IMR-90 (cell line): ENCODE results near the gene SLC25A34. TPM values are rescaled to one million over a fixed set of nuclear protein-coding genes. Genes with fewer than 3 reads are reported as not detected.

ENCODE experiments used
- ATAC-seq: fragments of 200-7000 bp; cut with Tn5 transposase; 2 replicates; pipeline ENCODE4 v1.9.1; 2020; ENCODE audit warnings: low read depth, mild to moderate bottlenecking, moderate library complexity
- BruUV-seq: library from RNA; stranded (reverse); fragments of 400-500 nt; replicated peaks from 2 replicates; lab custom pipeline; 2021; lab: Mats Ljungman, UMichigan
- CTCF ChIA-PET: fragments of 300-600 bp; formaldehyde crosslinking; extraction: SDS; loops from one replicate; lab custom pipeline; 2021; ENCODE audit warnings: antibody characterized with exemption; lab: Yijun Ruan, JAX
- POLR2A ChIA-PET: fragments of 300-600 bp; sonication (Branson Sonifier 250); formaldehyde crosslinking; loops from one replicate; lab custom pipeline; 2022; ENCODE audit warnings: antibody characterized with exemption; ENCODE audit not compliant: unreplicated experiment; lab: Charles Lee
- DNase-seq: peaks from one replicate; pipeline ENCODE4 v3.0.0; 2013
- H2AFZ ChIP-seq: replicated peaks from 2 replicates; pipeline ENCODE3; 2013; ENCODE audit warnings: low read length, mild to moderate bottlenecking; ENCODE audit not compliant: poor library complexity
- H2AK5ac ChIP-seq: 2 replicates; pipeline ENCODE4 v1.6.1; 2013; ENCODE audit warnings: low read depth, low read length, inconsistent platforms
- H2AK9ac ChIP-seq: replicated peaks from 2 replicates; pipeline ENCODE3; 2013; ENCODE audit warnings: mild to moderate bottlenecking, low read depth, low read length, moderate library complexity; ENCODE audit not compliant: poor library complexity
- H2BK120ac ChIP-seq: 2 replicates; pipeline ENCODE4 v1.6.1; 2013; ENCODE audit warnings: low read depth, low read length, inconsistent platforms
- H2BK15ac ChIP-seq: 3 replicates; pipeline ENCODE4 v1.6.1; 2013; ENCODE audit warnings: low read depth, low read length, inconsistent platforms
- H2BK20ac ChIP-seq: 2 replicates; pipeline ENCODE4 v1.6.1; 2013; ENCODE audit warnings: low read depth, mild to moderate bottlenecking, inconsistent platforms, low read length, moderate library complexity
- H2BK5ac ChIP-seq: 2 replicates; pipeline ENCODE4 v1.6.1; 2013; ENCODE audit warnings: mild to moderate bottlenecking, low read depth, low read length, inconsistent platforms; ENCODE audit not compliant: poor library complexity, severe bottlenecking
- H3K14ac ChIP-seq: replicated peaks from 2 replicates; pipeline ENCODE4 v1.6.1; 2013; ENCODE audit warnings: low read depth, low read length, inconsistent platforms
- H3K18ac ChIP-seq: 2 replicates; pipeline ENCODE4 v1.6.1; 2013; ENCODE audit warnings: low read depth, low read length, control low read depth
- H3K23ac ChIP-seq: 2 replicates; pipeline ENCODE4 v1.6.1; 2013; ENCODE audit warnings: low read depth, low read length, inconsistent platforms
- H3K27ac ChIP-seq: 2 replicates; pipeline ENCODE4 v1.5.1; 2013; ENCODE audit warnings: mild to moderate bottlenecking, control low read depth, low read length; ENCODE audit not compliant: insufficient read depth
- H3K27me3 ChIP-seq: 2 replicates; pipeline ENCODE4 v1.6.1; 2013; ENCODE audit warnings: low read length; ENCODE audit not compliant: control insufficient read depth, insufficient read depth
- H3K36me3 ChIP-seq: 2 replicates; pipeline ENCODE4 v1.6.1; 2013; ENCODE audit warnings: low read length, mixed read lengths; ENCODE audit not compliant: control insufficient read depth, insufficient read depth
- H3K4ac ChIP-seq: 2 replicates; pipeline ENCODE4 v1.6.1; 2013; ENCODE audit warnings: low read depth, low read length, inconsistent platforms
- H3K4me1 ChIP-seq: 2 replicates; pipeline ENCODE4 v1.6.1; 2013; ENCODE audit warnings: low read length, mixed read lengths; ENCODE audit not compliant: control insufficient read depth, insufficient read depth
- H3K4me2 ChIP-seq: 2 replicates; pipeline ENCODE4 v1.6.1; 2013; ENCODE audit warnings: low read depth, mild to moderate bottlenecking, control low read depth, low read length, moderate library complexity
- H3K4me3 ChIP-seq: 2 replicates; pipeline ENCODE4 v1.5.1; 2013; ENCODE audit warnings: low read depth, mild to moderate bottlenecking, control low read depth, low read length, moderate library complexity; ENCODE audit not compliant: insufficient read depth
- H3K56ac ChIP-seq: 2 replicates; pipeline ENCODE4 v1.6.1; 2013; ENCODE audit warnings: low read length, inconsistent platforms; ENCODE audit not compliant: insufficient read depth; ENCODE audit errors: extremely low read depth
- H3K79me1 ChIP-seq, 2 experiments: 2 replicates each; pipeline ENCODE4 v1.6.1; 2013; ENCODE audit warnings: low read length in 2 of 2, inconsistent platforms in 1 of 2, low read depth in 1 of 2
- H3K9ac ChIP-seq: 2 replicates; pipeline ENCODE4 v1.6.1; 2013; ENCODE audit warnings: low read depth, low read length, control low read depth
- H3K9me1 ChIP-seq: 2 replicates; pipeline ENCODE4 v1.6.1; 2013; ENCODE audit warnings: low read length, inconsistent platforms; ENCODE audit not compliant: insufficient read depth
- H3K9me3 ChIP-seq: 2 replicates; pipeline ENCODE4 v1.6.1; 2013; ENCODE audit warnings: low read length; ENCODE audit not compliant: control insufficient read depth, insufficient read depth
- H4K20me1 ChIP-seq: 2 replicates; pipeline ENCODE4 v1.6.1; 2013; ENCODE audit warnings: low read length, inconsistent platforms; ENCODE audit not compliant: insufficient read depth
- H4K5ac ChIP-seq: 2 replicates; pipeline ENCODE4 v1.6.1; 2013; ENCODE audit warnings: mild to moderate bottlenecking, low read depth, low read length, control low read depth
- H4K8ac ChIP-seq, 2 experiments: 2 replicates each; pipeline ENCODE4 v1.6.1; 2013; ENCODE audit warnings: low read depth in 2 of 2, low read length in 2 of 2, control low read depth in 1 of 2, inconsistent platforms in 1 of 2
- H4K91ac ChIP-seq: 2 replicates; pipeline ENCODE4 v1.6.1; 2013; ENCODE audit warnings: low read depth, low read length, inconsistent platforms; ENCODE audit not compliant: insufficient read depth
- BHLHE40 ChIP-seq: fragments of 150-350 bp; IDR thresholded peaks from 2 replicates; pipeline ENCODE4 v1.6.1; 2016; ENCODE audit warnings: mild to moderate bottlenecking, low read depth, low read length
- CEBPB ChIP-seq: IDR thresholded peaks from 2 replicates; pipeline ENCODE4 v1.6.1; 2012; ENCODE audit warnings: low read depth, low read length, improper control_type of control experiment
- CHD1 ChIP-seq: IDR thresholded peaks from 2 replicates; pipeline ENCODE4 v1.6.1; 2012; ENCODE audit warnings: low read depth, low read length, improper control_type of control experiment
- FOS ChIP-seq: fragments of 150-350 bp; IDR thresholded peaks from 2 replicates; pipeline ENCODE4 v1.6.1; 2016; ENCODE audit warnings: low read depth, low read length
- MAFK ChIP-seq: IDR thresholded peaks from 2 replicates; pipeline ENCODE4 v1.6.1; 2012; ENCODE audit warnings: low read depth, low read length, improper control_type of control experiment
- MAZ ChIP-seq: IDR thresholded peaks from 2 replicates; pipeline ENCODE4 v1.6.1; 2012; ENCODE audit warnings: low read depth, mild to moderate bottlenecking, low read length, improper control_type of control experiment, moderate library complexity, borderline replicate concordance
- MXI1 ChIP-seq: IDR thresholded peaks from 2 replicates; pipeline ENCODE4 v1.6.1; 2012; ENCODE audit warnings: low read depth, mild to moderate bottlenecking, low read length, moderate library complexity, borderline replicate concordance
- NFE2L2 ChIP-seq: fragments of 150-350 bp; IDR thresholded peaks from 2 replicates; pipeline ENCODE4 v1.6.1; 2016; ENCODE audit warnings: low read depth, mild to moderate bottlenecking, low read length
- POLR2A ChIP-seq: IDR thresholded peaks from 2 replicates; pipeline ENCODE4 v1.6.1; 2012; ENCODE audit warnings: mild to moderate bottlenecking, low read depth, low read length
- RAD21 ChIP-seq: IDR thresholded peaks from 2 replicates; pipeline ENCODE4 v1.6.1; 2012; ENCODE audit warnings: low read length, improper control_type of control experiment
- RCOR1 ChIP-seq: IDR thresholded peaks from 2 replicates; pipeline ENCODE4 v1.6.1; 2012; ENCODE audit warnings: mild to moderate bottlenecking, low read length, improper control_type of control experiment; ENCODE audit not compliant: insufficient replicate concordance
- RFX5 ChIP-seq: IDR thresholded peaks from 2 replicates; pipeline ENCODE4 v1.8.0; 2012; ENCODE audit warnings: low read depth, mild to moderate bottlenecking, low read length, moderate library complexity
- SMC3 ChIP-seq: fragments of 150-350 bp; IDR thresholded peaks from 2 replicates; pipeline ENCODE4 v1.6.1; 2016; ENCODE audit warnings: low read depth, mild to moderate bottlenecking, antibody characterized with exemption, low read length, moderate library complexity
- WGBS, 2 experiments: methylation state at CpG; one replicate each; pipeline versions ENCODE4 v1.1.5 to v1.1.7; 2013; ENCODE audit warnings: missing lambda C conversion rate in 2 of 2; ENCODE audit not compliant: insufficient read length in 1 of 2; ENCODE audit errors: extremely low coverage in 2 of 2; 5-methylcytosine and 5-hydroxymethylcytosine counted together
- dilution Hi-C: fragments of 300-500 bp; cut with HindIII; formaldehyde crosslinking; loops from one replicate; pipeline ENCODE4 v1.14.3; 2018; ENCODE audit warnings: low sequenced_read_pairs; ENCODE audit not compliant: unreplicated experiment
- in situ Hi-C: fragments of 300-500 bp; cut with MboI; formaldehyde crosslinking; loops from 3 replicates; pipeline ENCODE4 v1.14.3; 2019; ENCODE audit warnings: low sequenced_read_pairs, inconsistent platforms, mixed read lengths
- intact Hi-C: fragments of 100-400 bp; cut with micrococcal nuclease; formaldehyde crosslinking; loops from 2 replicates; pipeline ENCODE4 v1.10.0; 2022
- polyA plus RNA-seq, 3 experiments: library from polyadenylated mRNA; depleted of rRNA; stranded (reverse); fragments of >200 nt; gene quantifications; 2 replicates each; pipeline ENCODE4 v1.2.3, GENCODE V29; 2012; ENCODE audit warnings: low replicate concordance in 1 of 3
- total RNA-seq: library from RNA; depleted of rRNA; stranded (reverse); fragments of >200 nt; gene quantifications from 2 replicates; pipeline ENCODE4 v1.2.3, GENCODE V29; 2012
- TF ChIP-seq, protein P1 (sequence below): fragments of 150-350 bp; IDR thresholded peaks from 2 replicates; pipeline ENCODE4 v1.6.1; 2016; ENCODE audit warnings: low read depth, mild to moderate bottlenecking, low read length, moderate library complexity, borderline replicate concordance
- TF ChIP-seq, protein P2 (sequence below): conservative IDR thresholded peaks from 2 replicates; pipeline ENCODE4 v1.5.1; 2012; ENCODE audit warnings: mild to moderate bottlenecking, low read depth, low read length, improper control_type of control experiment
- TF ChIP-seq, protein P3 (sequence below): fragments of 150-350 bp; IDR thresholded peaks from 2 replicates; pipeline ENCODE4 v1.6.1; 2017; ENCODE audit warnings: mild to moderate bottlenecking, antibody characterized with exemption, low read length, low read depth

The SLC25A34 gene
- total and polyA plus RNA-seq, 2 of the 4 experiments (the other 2 are of a cell fraction): under 0.01 to 0.72 TPM

DNA sequence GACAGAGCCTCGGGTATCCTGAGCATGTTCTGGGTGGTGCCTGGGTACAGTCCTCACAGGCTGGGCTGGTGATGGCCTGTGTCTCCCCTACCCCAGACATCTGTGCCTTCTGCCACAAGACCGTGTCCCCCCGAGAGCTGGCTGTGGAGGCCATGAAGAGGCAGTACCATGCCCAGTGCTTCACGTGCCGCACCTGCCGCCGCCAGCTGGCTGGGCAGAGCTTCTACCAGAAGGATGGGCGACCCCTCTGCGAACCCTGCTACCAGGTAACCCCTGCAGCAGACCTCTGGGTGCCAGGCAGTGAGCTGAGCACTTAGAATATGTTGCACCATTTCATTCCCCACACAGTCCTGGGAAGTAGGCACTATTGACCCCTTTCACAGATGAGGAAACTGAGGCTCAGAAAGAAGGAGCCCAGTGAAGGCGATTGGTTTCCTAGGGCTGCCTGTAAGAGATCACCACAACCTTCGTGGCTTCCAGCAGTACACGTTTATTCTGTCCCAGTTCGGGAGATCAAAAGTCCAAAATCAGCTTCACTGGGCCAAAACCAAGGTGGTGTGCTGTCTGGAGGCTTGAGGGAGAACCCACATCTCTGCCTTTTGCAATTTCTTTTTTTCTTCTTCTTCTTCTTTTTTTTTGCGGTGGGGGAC, 34.4 kb downstream of the SLC25A34 start:
- ATAC-seq: no peak
- no peak overlapping the region for H3K27ac ChIP-seq
- H2AK5ac ChIP-seq: no peak overlapping the region
- no peak overlapping the region for H2AK9ac ChIP-seq
- no peak overlapping the region for H2AFZ ChIP-seq
- H3K4me1 ChIP-seq: no peaks in the 10 kb centered on the region
- no peak overlapping the region for H2BK5ac ChIP-seq
- in situ Hi-C loops (no loop called here), dilution Hi-C loops (no loop called here), intact Hi-C loops (no loop called here)
- no peak for DNase-seq
- H3K9me1 ChIP-seq: peaks cover 11% of the 10 kb centered on the region
- no peak for TF ChIP-seq RFX5
- no peak for TF ChIP-seq CEBPB
- TF ChIP-seq, protein P1, sequence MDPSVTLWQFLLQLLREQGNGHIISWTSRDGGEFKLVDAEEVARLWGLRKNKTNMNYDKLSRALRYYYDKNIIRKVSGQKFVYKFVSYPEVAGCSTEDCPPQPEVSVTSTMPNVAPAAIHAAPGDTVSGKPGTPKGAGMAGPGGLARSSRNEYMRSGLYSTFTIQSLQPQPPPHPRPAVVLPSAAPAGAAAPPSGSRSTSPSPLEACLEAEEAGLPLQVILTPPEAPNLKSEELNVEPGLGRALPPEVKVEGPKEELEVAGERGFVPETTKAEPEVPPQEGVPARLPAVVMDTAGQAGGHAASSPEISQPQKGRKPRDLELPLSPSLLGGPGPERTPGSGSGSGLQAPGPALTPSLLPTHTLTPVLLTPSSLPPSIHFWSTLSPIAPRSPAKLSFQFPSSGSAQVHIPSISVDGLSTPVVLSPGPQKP: no peak
- TF ChIP-seq FOS: no peak
- no peak for TF ChIP-seq MAFK
- no peak for TF ChIP-seq CHD1
- TF ChIP-seq, protein P2, sequence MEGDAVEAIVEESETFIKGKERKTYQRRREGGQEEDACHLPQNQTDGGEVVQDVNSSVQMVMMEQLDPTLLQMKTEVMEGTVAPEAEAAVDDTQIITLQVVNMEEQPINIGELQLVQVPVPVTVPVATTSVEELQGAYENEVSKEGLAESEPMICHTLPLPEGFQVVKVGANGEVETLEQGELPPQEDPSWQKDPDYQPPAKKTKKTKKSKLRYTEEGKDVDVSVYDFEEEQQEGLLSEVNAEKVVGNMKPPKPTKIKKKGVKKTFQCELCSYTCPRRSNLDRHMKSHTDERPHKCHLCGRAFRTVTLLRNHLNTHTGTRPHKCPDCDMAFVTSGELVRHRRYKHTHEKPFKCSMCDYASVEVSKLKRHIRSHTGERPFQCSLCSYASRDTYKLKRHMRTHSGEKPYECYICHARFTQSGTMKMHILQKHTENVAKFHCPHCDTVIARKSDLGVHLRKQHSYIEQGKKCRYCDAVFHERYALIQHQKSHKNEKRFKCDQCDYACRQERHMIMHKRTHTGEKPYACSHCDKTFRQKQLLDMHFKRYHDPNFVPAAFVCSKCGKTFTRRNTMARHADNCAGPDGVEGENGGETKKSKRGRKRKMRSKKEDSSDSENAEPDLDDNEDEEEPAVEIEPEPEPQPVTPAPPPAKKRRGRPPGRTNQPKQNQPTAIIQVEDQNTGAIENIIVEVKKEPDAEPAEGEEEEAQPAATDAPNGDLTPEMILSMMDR: no peak
- no peak for TF ChIP-seq BHLHE40
- no peak for TF ChIP-seq NFE2L2
- TF ChIP-seq POLR2A: no peak
- TF ChIP-seq MAZ: no peak
- TF ChIP-seq RAD21: no peak
- TF ChIP-seq MXI1: no peak
- TF ChIP-seq SMC3: no peak
- TF ChIP-seq, protein P3, sequence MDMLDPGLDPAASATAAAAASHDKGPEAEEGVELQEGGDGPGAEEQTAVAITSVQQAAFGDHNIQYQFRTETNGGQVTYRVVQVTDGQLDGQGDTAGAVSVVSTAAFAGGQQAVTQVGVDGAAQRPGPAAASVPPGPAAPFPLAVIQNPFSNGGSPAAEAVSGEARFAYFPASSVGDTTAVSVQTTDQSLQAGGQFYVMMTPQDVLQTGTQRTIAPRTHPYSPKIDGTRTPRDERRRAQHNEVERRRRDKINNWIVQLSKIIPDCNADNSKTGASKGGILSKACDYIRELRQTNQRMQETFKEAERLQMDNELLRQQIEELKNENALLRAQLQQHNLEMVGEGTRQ: no peak
- no peak for TF ChIP-seq RCOR1
- no peak overlapping the region for H3K23ac ChIP-seq
- H4K20me1 ChIP-seq: peaks cover 21% of the 10 kb centered on the region
- no TSS peak for BruUV-seq
- H3K9ac ChIP-seq: no peak overlapping the region
- no peak overlapping the region for H4K91ac ChIP-seq
- H3K27me3 ChIP-seq: no peaks in the 10 kb centered on the region
- POLR2A ChIA-PET: no interaction called here
- peaks cover 70% of the 10 kb centered on the region for H3K36me3 ChIP-seq
- no peak overlapping the region for H2BK20ac ChIP-seq
- H3K4me2 ChIP-seq: no peak overlapping the region
- H4K8ac ChIP-seq: no peak overlapping the region
- no peak overlapping the region for H2BK120ac ChIP-seq
- no peaks in the 10 kb centered on the region for H3K9me3 ChIP-seq
- no peak overlapping the region for H3K14ac ChIP-seq
- H3K18ac ChIP-seq: no peak overlapping the region
- no peak overlapping the region for H2BK15ac ChIP-seq
- no peak overlapping the region for H4K5ac ChIP-seq
- H3K79me1 ChIP-seq: peaks cover 13 to 33% of the 10 kb centered on the region in 2 experiments
- no peak overlapping the region for H3K56ac ChIP-seq
- CTCF ChIA-PET: interaction anchor here (1.4 to 1.5 kb wide), 2 partner anchors 10 to 22 kb away, joined by 4 to 5 read pairs; no protein-coding TSS in a partner anchor
- no peak overlapping the region for H3K4ac ChIP-seq
- WGBS, 2 experiments: 93% methylated on average over 5 of the region's 14 CpGs; no CpG with 5 or more reads in 1 of the 2 experiments
- H3K4me3 ChIP-seq: no peak overlapping the region
